ENCODE data around the gene CSMD2.
"Not testable (repeated sequence)": the region's sequence is repeated elsewhere in the genome, so short reads cannot be mapped to it uniquely, and the experiment has no call there.

The CSMD2 gene

DNA sequence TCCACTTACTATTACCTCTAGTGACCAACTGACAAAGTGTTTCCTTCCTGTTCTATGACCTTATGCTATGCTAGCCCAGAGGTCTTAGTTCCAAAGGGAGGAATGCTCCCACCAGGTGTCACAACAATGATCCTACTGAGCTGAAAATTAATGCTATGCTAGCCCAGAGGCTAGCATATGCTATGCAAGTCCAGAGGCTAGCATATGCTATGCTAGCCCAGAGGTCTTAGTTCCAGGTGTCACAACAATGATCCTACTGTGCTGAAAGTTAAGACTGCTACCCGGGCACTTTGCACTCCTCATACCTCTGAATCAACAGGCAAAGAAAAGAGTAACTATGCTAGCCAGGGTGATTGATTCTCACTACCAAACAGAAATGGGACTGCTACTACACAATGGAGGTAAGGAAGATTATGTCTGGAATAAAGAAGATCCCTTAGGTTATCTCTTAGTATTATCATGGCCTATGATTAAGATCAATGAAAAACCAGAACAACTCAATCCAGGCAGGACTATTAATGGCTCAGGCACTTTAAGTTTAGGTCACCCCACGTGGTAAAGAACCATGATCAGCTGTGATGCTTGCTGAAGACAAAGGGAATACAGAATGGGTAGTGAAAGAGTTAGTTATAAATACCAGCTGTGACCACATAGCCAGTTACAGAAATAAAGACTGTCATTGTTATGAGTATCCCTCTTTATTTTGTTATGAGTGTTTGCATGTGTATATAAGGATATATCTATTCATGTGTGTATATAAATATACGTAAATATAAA is 114.1 kb downstream of the CSMD2 start:
- DNase-seq: no peak

- no peak for DNase-seq
These were observed 115.0 kb downstream of the CSMD2 start for GRCh38 chr1:34049994-34050393.

- no peak for DNase-seq
These were observed 115.6 kb downstream of the CSMD2 start for GRCh38 chr1:34049477-34049876.

- no peak for DNase-seq
These were observed 127.2 kb downstream of the CSMD2 start for GRCh38 chr1:34037856-34038255.

DNA sequence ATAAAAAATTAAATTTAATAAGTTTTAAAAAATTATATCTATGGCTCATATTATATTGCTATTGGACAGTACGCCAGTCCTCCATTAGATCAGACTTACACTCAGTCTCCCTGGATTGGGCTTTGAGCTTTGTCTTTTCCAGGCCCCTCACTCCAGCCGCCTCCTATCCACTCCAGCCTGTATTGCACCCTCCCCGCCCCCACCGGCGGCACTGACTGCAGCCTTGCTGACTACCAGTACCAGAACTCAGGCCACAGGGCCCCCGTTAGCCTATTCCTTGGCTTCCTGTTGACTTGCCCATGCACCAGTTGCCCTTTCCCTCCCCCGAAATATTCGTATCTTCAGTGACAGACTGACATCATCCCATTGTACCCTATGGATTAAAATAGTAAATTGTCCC is 127.9 kb downstream of the CSMD2 start:
- no peak for DNase-seq

GRCh38 chr1:34034036-34034435 is 131.0 kb downstream of the CSMD2 start:
- DNase-seq: no peak

DNA sequence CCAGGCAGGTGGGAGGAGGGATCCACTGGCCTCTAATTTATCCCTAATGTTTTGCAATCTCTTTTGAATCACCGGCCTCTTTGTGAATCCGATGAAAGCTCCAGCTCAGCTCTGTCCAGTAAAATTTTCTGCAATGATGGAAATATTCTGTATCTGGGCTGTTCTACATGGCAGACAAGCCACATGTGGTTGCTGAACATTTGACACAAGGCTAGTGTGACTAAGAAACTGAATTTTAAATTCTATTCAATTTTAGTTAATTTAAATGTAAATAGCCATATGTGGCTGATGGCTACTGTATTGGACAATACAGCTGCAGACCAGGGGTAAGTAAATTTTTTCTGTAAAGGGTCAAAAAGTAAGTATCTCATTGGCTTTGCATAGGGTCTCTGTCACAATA is 135.1 kb downstream of the CSMD2 start:
- no peak for DNase-seq

DNA sequence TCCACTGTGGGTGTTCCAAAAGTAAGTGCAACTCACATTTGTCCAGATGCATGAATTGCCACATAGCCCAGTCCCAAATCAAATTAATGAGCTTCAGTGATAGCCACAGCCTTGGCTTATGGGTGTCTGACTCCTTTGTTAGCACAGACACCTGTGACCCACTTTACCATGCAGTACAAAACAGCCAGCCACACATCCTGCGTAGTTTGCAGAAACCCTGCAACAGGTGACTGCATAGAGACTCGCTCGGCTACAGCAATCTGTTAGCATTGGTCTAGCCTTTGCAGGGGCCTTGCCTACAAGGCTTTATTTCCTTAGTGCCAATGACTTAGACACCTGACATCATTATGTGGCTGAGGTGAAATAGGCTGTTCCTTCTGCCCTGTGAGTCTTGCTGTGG is 135.5 kb downstream of the CSMD2 start:
- DNase-seq: no peak

DNA sequence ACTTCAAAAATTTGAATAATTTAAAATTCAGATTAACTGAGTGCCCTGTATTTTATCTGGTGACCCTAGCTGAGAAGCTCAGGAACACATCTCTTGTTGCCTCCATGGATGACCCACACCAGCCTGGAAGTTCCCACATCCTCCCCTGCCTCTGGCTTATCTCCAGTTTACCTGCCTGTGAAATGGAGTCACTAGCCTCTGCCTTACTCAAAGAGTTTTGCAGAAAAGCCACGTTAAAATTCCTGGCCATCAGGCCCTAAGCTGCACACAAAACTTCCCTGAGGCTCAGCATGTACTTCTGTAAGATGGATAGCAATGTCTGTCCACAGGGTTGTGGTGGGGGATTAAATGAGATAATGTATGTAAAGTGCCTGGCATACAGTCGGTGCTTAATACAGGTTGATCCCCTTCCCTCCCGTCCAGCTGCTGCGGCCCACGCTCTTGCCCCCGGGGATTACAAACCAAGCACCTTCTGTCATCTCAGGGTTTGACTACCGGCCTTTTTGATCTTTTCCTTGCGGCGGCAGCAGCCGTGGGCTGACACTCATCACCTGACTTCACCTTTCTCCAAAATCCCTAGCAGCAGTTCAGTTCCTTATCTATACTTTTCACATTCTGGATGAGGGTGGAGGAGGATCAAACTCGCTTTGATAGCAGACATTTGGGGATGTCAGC is 136.5 kb downstream of the CSMD2 start:
- DNase-seq: no peak

DNA sequence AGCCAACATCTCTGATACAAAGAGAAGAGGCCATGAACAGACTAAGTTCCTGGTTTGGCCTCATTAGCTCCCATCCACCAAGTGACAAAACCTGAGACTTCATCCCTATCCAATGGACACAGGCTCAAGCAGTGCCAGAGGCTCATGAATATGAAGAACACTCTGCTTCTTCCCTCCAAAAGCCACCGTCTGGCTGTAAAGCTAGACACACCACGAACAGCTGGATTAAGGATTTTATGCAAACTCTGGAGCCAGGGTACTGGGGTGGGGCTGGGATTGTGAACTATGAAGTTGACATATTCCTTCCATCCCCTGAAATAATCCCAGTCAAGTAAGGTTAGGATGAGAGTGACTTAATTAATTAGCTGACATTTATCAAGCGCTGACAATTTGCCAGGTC is 139.4 kb downstream of the CSMD2 start:
- DNase-seq: peak; percentile 15

DNA sequence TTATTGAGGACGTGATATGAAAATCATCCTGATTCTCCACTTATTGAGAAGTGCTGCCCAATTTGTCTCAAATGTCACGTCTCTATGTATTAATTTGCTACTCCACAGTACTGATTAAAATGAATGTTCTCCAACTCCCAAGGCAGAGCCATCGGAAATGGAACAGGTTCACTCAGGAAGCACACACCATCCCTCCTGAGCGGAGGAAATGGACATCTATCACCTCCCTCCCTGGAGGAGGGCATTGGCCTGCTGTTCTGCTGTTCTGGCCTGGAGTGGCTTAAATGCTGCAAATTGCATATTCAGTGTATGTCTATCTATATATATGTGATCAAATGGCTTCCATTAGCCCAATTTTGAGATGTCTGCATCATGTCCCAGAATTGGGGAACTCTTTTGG is 140.5 kb downstream of the CSMD2 start:
- peak; percentile 4 for DNase-seq

DNA sequence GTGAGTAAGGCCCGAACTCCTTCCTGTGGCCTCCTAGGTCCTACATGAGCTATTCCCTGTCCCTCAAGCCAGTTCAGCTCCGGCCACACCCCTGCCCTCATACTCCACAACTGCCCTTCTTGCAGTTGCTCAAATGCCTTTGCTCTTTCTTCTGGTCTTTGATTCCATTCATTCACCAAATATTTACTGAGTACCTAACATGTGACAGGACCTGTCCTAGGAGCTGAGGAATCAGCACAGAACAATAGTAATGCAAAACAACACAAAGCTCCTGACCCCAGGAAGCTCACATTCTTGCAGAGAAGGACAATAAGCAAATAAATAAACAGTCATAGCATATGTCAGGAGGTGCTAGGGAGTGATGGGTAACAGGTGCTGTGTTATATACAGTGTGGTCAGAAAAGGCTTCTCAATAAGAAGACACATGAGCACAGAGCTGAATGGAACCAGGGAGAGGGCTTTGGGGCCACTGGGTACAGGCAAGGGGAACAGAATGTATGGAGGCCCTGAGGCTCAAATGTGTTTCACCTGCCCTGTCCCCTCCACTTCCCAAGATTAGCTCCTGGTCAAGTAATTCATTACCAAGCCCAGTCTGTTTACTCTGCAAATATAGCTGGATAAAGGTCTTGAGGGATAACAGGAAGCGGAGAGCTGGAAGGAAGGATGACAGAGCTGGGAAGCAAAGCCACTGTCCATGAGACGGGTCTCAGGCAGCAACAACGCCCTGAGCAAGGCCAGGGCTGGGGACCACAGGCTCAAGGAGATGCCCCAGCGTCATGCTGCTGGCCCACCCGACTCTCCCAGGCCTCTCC is 145.1 kb downstream of the CSMD2 start:
- DNase-seq: peak; percentile 42

DNA sequence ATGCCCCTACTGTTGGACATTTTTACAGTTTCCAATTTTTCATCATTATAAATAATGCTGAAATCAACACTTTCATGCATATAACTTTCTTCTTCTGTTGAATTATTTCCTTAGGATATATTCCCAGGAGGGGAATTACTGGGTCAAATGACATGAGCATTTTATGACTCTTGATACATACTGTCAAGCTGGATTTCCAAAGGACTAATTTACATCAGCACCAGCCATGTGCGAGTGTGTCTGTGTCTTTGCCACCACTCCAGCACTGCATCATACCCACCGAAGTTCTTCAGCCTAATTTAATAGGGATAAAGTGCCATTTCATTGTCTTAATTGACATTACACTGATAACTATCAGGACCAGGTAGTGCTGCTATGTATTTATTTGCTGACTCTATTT is 146.7 kb downstream of the CSMD2 start:
- DNase-seq: peak; percentile 5

DNA sequence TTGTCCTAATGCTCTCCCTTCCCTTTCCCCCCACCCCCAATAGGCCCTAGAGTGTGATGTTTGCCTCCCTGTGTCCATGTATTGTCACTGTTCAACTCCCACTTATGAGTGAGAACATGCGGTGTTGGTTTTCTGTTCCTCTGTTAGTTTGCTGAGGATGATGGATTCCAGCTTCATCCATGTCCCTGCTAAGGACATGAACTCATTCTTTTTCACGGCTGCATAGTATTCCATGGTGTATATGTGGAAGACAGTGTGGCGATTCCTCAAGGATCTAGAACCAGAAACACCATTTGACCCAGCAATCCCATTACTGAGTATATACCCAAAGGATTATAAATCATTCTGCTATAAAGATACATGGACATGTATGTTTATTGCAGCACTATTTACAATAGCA is 148.7 kb downstream of the CSMD2 start:
- DNase-seq: not testable (repeated sequence)

- DNase-seq: peak; percentile 82
These were observed 150.9 kb downstream of the CSMD2 start for GRCh38 chr1:34013958-34014737.

DNA sequence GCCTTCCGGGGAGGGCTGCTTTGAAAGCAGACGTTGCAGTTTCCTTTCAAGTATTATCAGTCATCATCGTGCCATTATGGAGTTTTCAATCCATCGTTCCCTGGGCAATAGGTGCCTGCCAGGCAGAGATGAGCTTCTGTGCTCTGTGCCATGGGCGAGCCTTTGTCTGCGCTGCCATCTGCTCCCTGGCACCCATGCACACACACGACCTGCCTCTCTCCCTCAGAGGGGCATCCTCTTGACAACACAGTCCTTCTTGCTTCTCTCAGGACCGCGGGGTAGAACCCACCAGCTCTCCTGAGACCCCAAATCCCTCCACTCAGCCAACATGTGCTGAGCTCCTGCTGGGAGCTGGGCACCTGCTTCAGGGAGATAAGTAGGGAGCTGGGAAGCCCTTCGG is 151.9 kb downstream of the CSMD2 start:
- peak; percentile 32 for DNase-seq

- DNase-seq: peak; percentile 29
These were observed 155.6 kb downstream of the CSMD2 start for GRCh38 chr1:34009340-34009985.

DNA sequence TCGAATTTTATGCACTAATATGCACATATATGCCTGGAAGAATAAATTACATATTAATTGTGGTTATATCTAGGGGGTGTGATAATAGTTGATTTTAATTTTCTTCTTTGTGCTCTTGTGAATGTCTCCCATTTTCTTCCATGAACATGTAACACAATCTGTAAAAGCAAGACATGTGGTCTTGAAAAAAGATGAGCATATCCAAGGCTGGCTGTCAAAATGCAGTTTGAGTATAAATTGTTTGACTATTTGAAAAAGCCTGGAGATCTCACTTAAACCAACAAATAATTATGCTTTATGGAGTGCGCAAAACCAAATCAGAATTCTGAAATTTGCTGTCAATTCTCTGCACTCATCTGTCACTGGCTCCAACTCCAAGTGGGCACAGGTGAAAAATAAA is 157.3 kb downstream of the CSMD2 start:
- no peak for DNase-seq

- DNase-seq: no peak
These were observed 159.7 kb downstream of the CSMD2 start for GRCh38 chr1:34005309-34005708.

DNA sequence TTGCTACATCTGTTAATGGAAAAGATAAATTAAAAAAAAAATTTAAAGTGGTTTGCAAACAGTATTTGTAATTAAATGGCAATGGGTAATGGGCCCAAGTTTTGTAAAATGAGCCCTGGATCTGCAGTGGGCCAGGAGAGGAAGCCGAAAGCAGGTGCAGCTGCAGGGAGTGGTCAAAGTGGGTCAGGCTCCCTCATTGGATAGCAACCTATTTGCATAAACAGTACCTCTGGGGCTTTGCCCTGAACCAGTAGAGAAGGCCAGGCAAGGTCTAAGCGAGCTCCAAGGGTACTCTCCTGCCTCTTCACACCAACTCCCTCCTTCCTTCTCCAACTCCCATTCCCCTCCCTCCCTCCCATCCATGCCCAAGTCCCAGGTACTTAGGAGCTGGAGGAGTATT is 162.2 kb downstream of the CSMD2 start:
- DNase-seq: no peak

- no peak for DNase-seq
These were observed 167.6 kb downstream of the CSMD2 start for GRCh38 chr1:33997127-33998036.
